NCI-H460 (cell line): ENCODE measurements around the gene ZBTB2. TPM values are rescaled to one million over a fixed set of nuclear protein-coding genes. Genes with fewer than 3 reads are reported as not detected.
A peak's percentile ranks its signal among the peaks of the same experiment; 100 is the strongest.
"Not testable (repeated sequence)": the region's sequence is repeated elsewhere in the genome, so short reads cannot be mapped to it uniquely, and the experiment has no call there.

Source experiments
- DNase-seq: peaks from one replicate; pipeline ENCODE4 v3.0.0-alpha.2; 2016; ENCODE audit warnings: low read depth; ENCODE audit errors: extremely low read depth
- small RNA-seq, 2 experiments: library from RNA; depleted of rRNA; stranded (forward); fragments of <200 nt; gene quantifications; one replicate each; pipeline ENCODE3, GENCODE V24; 2014
- total RNA-seq: library from RNA; depleted of rRNA; stranded (reverse); fragments of >200 nt; shearing (Covaris generic); gene quantifications from 2 replicates; pipeline ENCODE4 v1.2.3, GENCODE V29; 2014; rRNA removed

Gene ZBTB2
- total RNA-seq, 1 experiment from 2014 or later = 10.8 TPM

DNA sequence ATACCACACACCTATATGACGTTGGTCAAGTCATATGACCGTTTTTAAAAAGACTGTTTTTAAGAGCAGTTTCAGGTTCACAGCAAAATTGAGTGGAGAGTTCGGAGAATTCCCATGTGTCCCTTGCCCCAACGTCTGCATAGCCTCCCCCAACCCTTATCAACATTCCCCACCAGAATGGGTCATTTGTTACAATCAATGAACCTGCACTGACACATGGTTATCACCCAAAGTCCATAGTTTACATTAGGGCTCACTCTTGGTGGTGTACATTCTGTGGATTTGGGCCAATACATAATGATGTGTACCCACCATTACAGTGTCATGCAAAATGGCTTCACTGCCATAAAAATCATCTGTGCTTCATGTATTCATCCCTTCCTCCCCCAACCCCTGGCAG lies 52.0 kb downstream of the ZBTB2 start:
- DNase-seq = no peak

DNA sequence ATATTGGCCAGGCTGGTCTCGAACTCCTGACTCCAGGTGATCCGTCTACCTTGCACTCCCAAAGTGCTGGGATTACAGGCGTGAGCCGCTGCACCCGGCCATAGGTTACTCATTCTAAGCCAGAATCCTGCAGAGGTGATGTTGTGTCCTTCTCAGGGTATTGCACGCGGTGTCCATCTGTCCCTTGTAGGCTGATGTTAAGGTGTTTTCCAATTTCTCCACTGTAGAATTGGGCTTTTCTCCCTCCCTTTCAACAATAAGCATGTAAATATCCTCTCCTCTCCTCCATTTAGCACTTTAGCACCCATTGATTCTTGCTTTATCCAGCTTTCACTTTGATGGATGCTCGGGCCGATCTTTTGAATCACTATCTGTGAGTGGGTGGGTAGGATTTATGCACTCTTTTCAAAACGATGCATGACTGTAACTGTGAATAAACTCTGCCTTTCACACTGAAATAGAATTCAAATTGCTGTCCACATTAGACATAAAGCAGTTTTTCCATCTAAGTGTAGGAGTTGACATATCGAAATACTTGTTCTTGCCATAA lies 52.6 kb downstream of the ZBTB2 start:
- no peak for DNase-seq

DNA sequence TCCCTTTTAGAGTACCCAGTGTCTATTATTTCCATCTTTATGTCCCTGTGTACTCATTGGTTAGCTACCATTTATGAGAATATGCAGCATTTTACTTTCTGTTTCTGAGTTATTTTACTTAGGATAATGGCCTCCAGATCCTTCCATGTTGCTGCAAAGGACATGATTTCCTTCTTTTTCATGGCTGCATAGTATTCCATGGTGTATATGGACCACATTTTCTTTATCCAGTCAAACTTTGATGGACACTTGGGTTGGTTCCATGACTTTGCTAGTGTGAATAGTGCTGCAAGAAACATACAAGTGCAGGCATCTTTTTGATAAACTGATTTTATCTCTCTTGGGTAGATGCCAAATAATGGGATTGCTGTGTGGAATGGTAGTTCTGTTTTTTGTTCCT lies 55.4 kb downstream of the ZBTB2 start:
- DNase-seq = no peak

DNA sequence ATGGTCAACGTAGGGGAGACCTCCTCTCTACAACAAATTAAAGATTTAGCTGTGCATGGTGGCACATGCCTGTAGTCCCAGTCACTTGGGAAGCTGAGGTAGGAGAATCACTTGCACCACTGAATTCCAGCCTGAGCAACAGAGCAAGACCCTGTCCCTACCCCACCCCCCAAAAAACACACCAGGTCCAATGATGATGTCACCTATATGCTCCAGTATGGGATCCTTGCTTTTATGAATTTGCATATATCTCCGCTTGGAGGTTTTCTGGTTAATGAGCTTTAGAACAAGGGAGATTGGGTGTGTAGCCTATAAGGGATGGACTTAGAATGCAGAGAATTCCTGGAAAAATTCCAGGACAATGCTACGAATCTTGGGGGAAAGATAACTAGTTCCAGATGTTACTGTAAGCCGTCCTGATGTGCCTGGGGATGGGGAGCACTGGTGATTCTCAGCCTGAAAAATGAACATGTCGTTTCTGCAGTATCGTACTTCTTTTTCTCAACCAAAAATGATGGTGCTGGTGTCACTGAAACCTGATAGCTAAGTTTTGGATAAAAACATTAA lies 61.1 kb downstream of the ZBTB2 start:
- DNase-seq = no peak

DNA sequence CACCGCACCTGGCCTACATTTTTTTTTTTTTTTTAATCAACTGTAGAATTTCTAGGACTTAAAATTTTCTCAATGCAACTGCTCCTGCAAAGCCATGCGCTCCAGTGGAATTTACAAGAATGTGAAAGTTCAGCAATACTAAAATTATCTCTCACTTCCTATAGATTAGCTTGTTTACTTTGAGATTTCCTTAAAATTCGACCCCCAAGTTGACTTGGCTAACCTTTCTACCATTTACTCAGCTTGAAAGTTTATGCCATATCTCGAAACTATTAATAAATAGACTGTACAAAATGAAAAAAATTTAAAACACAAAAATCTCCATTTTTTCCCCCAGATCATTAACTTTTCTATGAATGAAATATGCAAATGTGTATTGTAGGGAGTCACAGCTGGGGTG lies 64.3 kb downstream of the ZBTB2 start:
- DNase-seq = no peak

DNA sequence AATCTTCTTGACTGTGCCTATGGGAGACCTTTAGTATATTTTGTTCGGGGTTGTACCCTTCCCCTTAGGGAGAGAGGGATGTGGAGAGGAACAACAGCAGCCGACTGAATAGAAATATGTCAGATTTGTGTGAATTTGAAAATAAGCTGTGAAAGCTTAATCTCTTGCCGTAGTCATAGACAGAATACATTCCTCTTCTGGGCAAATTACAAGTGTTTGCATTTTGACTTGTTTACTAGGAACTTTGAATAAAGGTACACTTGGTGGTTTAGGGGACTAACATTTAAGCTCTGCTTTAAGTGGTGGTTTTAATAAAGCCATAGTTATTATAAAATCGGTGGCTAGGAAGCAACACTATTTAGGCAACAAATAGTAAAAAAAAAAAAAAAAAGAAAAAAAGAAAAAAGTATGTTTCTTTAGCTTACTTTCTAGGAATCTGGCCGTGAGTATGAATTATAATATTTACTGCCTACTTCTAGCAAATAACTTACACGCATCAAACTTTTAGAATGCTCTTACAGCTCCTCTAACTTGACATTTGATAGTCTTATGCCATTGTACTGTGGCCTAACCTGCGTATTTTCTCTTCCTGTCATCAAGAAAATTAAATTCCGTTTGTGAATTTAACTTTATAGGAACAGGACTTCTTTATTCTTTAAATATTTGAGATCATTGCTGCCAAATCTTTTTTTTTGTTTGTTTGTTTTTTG lies 65.1 kb downstream of the ZBTB2 start:
- DNase-seq = no peak

DNA sequence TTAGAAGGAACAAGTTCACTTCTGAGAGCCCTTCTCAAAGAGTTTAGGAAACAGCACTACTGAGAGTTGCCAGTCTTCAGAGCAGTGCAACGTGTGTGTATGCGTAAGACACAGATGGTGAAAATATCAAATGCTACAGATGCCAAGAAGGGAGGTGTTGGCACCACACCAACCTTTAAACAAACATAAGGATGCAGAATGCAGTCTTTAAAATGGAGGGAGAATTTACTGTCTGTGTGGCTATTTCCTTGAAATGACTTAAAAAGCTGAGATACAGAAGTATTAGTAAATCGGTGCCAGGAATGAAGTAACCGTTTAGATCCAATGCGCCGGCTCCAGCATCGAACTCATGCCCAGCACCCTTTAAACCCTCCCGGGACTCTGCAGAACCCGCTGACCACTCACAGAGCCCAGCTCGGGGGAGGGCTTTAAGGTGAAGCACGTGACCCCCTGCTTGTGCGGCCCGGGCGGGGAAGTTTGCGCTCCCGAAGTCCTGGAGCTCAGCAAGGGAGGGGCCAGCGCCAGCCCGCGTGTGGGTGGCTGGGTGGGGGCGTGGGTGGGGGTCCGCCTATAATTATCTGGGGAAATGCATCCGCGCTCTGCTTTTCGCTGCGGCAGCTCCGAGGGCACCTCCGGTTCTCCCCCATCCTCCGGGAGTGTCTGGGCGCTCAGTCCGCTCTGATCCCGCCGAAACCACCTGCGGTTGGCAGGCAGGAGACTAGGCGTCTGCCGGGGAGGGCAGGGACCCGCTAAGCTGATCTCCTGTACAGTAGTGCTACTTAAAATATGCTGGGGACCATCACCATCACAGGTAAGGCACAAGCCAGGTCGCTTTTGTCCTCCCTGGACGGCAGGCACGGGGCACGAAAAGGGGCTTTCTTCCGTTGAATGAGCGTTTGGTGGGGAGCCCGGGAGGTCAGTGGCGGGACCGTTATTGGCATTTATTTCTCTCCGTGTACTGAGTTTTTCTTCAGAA lies 66.0 kb downstream of the ZBTB2 start:
- peak; percentile 9 for DNase-seq

DNA sequence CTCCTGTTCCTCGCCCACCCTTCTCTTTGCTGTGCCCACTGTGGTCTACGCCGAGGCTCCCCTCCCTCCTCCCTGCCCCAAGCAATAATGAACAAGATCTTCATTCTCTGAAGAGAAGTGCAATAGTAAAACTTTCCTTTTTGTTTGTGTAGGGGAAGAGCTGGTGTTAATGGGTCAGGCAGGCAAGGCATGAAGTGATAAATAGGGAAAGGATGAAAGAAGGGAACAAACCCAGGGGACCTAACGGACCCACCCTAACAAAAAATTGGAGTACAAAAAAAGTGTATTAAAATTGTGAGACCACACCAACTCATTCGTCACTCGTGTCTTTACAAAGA lies 66.9 kb downstream of the ZBTB2 start:
- DNase-seq = no peak

DNA sequence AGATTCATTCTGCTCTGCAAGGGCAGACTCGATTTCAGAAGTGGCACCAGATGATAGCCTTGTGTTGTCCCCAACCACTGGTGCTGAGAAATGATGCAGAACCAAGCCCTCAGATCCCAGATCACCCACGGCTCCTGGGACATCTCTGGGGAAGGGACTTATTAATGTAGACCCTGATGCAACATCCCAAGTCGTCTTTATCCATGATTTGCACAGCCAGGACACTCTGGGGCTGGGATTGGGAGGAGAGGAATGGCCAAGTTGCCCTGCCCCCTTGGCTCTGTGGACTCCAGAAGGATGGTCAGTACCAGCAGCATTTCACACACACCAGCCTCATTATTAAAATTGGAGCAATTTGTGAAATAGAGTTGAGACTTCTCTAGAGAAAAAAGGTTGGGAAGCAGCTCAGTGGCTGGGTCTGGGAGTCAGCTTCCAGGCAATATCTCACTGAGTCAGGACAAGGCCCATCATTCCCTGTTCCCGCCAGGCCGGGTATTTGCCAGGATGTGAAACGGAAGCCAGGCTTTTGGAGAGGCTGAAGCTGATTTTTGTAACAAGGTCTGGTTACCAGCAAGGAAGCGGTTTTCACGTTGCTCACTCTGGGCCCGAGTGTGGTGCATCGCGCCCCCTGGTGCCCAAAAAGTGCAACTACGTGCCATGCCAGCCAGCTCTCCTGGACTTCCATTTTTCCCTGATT lies 67.4 kb downstream of the ZBTB2 start:
- peak; percentile 55 for DNase-seq

DNA sequence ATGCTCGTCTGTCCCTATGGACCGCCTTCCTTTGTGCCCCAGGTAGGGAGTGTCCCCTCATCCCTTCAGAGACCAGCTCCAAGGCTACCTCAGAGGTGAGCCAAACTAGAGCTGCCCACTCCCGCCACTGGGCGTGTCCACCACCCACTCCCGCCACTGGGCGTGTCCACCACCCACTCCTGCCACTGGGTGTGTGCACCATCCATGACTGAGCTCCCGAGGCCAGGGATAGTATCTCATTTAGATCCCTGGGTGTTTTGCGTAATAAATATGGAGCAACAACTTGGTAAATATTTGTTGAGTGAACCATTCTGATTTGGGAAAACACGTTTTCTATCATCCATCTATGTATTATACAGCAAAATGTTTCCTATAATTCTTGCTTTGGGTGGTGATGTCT lies 68.8 kb downstream of the ZBTB2 start:
- DNase-seq = peak; percentile 4

DNA sequence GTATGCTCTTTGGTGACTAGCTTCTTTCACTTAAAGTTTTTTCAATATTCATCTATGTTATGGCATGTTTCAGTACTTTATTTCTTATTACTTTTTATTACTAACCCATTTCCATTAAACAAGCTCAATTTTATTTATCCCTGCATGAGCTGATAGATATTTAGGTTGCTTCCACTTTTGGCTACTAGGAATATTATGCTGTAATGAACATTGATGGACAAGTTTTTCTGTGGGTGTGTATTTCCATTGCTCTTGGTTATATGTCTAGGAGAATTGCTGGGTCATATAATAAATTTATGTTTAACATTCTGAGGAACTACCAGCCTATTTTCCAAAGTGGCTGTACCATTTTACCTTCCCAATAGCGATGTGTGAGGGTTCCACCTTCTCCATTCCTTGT lies 69.9 kb downstream of the ZBTB2 start:
- no peak for DNase-seq

DNA sequence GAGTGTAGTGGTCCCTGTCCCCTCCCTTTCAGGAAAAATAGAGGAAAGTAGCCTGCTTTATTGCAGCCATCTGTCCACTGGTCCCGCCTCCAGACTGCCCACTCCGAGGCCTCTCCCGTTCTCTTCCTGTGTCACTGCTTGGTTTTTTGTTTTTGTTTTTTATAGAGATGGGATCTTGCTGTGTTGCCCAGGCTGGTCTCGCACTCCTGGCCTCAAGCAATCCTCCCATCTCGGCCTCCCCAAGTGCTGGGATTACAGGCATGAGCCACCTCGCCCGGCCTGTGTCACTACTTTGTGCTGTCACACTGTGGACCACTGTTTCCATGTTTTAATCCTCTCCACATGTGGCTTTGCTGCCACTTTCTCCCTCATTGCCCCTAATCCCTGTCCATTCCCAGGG lies 71.2 kb downstream of the ZBTB2 start:
- no peak for DNase-seq

DNA sequence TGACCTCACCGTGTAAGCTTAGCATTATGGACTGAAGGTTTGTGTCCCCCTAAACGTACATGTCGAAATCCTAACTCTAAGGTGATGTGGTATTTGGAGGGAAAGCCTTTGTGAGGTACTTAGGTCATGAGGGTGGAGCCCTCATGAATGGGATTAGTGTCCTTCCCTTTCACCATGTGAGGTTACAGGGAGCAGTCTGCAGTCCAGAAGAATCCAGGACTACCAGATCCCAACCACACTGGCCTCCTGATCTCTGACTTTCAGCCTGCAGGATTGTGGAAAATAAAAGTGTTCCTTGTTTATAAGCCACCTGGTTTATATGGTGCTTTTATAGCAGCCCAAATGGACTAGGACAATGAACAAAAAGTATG lies 73.4 kb downstream of the ZBTB2 start:
- no peak for DNase-seq

DNA sequence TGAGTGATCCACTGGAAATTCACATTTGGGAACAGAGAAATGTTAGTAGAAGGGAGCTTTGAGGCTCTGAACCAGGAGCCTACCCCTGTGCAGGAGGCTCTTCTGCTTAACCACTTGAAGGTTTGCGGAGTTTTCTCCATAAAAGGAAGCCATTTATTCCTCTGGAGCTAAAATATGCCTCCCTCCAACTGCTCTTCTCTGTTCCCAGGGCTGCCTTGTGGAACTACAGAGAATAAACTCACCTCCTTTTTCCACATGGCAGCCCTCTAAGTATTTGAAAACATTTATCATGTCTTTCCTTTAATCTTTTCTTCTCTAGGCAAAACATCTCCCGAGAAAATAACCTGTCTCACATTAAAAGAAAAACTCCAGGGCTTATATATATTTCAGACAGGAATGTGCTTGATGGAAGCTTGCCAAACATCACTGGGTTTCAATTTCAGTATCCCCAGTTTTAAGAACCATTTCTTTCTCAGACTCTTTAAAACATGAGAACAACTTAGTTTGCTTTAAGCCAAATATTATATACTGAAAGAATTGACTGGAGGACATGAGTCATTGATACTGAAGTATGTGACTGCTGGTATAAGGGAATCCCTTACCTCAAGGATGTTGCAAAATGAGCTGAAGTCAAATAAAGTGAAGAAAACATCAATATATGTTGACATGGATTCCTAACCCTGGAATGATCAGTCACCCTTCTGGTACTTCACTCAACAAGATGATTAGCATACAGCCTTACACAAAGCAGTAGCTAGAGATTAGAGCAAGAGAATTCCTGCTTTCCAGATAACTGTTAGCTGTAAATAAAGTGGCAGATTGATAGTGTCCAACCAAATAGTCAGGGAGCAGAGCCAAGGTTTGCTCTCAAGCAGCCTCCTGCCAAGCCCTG lies 74.0 kb downstream of the ZBTB2 start:
- no peak for DNase-seq

DNA sequence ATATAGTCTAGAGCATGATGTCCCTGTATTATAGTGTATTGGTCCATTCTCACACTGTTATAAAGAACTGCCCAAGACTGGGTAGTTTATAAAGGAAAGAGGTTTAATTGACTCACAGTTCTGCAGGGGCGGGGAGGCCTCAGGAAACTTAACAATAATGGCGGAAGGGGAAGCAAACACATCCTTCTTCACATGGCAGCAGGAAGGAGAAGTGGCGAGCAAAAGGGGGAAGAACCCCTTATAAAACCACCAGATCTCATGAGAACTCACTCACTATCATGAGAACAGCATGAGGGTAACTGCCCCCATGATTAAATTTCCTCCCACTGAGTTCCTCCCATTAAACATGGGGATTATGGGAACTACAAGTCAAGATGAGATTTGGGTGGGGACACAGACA lies 75.7 kb downstream of the ZBTB2 start:
- DNase-seq = not testable (repeated sequence)

Small RNA genes within 50 kb of the gene (small RNA-seq; reads per million reads assigned to genes)
- gene RF00019 = 0 reads per million in 2 experiments

Other genes with a start within 250 kb of the ZBTB2 start
- gene AKAP12, start 151.6 kb downstream of the ZBTB2 start, total RNA-seq = 7.8 and 8.8 TPM in 2 replicates
- gene RMND1, start 60.6 kb upstream of the ZBTB2 start, total RNA-seq = 19.7 and 27.4 TPM in 2 replicates
- gene CCDC170, start 102.5 kb upstream of the ZBTB2 start, total RNA-seq = not detected in 2 replicates